GM23338 (cell line): ENCODE data around the gene KRT83. TPM values are rescaled to one million over a fixed set of nuclear protein-coding genes. Genes with fewer than 3 reads are reported as not detected.

Experiments used
- ATAC-seq: fragments of 200-7000 bp; cut with Tn5 transposase; 3 replicates; pipeline ENCODE4 v1.9.1; 2020
- DNase-seq: peaks from one replicate; pipeline ENCODE4 v3.0.0-alpha.2; 2015; ENCODE audit warnings: low spot score
- H2AFZ ChIP-seq: fragments of 200-600 bp; sonication (generic); 2 replicates; pipeline ENCODE4 v1.8.0; 2016; ENCODE audit warnings: antibody characterized with exemption, mild to moderate bottlenecking, moderate library complexity
- H3F3A ChIP-seq: fragments of 200-600 bp; sonication (generic); replicated peaks from 2 replicates; pipeline ENCODE4 v1.8.0; 2017; ENCODE audit warnings: antibody characterized with exemption, mixed run types, low read depth
- H3K27ac ChIP-seq: fragments of 200-600 bp; sonication (generic); 2 replicates; pipeline ENCODE4 v1.6.1; 2016; ENCODE audit warnings: low read depth
- H3K27me3 ChIP-seq: fragments of 200-600 bp; sonication (generic); 2 replicates; pipeline ENCODE4 v1.8.0; 2016; ENCODE audit warnings: mild to moderate bottlenecking, mixed run types, moderate library complexity; ENCODE audit not compliant: insufficient read depth
- H3K36me3 ChIP-seq: fragments of 200-600 bp; sonication (generic); 2 replicates; pipeline ENCODE4 v1.8.0; 2016; ENCODE audit warnings: mild to moderate bottlenecking; ENCODE audit not compliant: insufficient read depth
- H3K4me1 ChIP-seq: fragments of 200-600 bp; sonication (generic); 2 replicates; pipeline ENCODE4 v1.8.0; 2016; ENCODE audit warnings: mild to moderate bottlenecking, moderate library complexity; ENCODE audit not compliant: insufficient read depth
- H3K4me2 ChIP-seq: fragments of 200-600 bp; sonication (generic); 2 replicates; pipeline ENCODE4 v1.7.1; 2017; ENCODE audit warnings: mixed run types
- H3K4me3 ChIP-seq: fragments of 200-600 bp; sonication (generic); 2 replicates; pipeline ENCODE4 v1.6.1; 2016; ENCODE audit warnings: mixed run types
- H3K79me2 ChIP-seq: fragments of 200-600 bp; sonication (generic); replicated peaks from 2 replicates; pipeline ENCODE4 v1.8.0; 2017; ENCODE audit warnings: mild to moderate bottlenecking; ENCODE audit not compliant: insufficient read depth
- H3K9me2 ChIP-seq: fragments of 200-600 bp; sonication (generic); 2 replicates; pipeline ENCODE4 v1.8.0; 2017; ENCODE audit not compliant: insufficient read depth
- H4K20me1 ChIP-seq: fragments of 200-600 bp; sonication (generic); replicated peaks from 2 replicates; pipeline ENCODE4 v1.8.0; 2017; ENCODE audit warnings: mild to moderate bottlenecking; ENCODE audit not compliant: insufficient read depth
- H3K27ac Mint-ChIP-seq: 2 replicates; pipeline ENCODE4 v1.8.0; 2020; ENCODE audit warnings: inconsistent platforms, mild to moderate bottlenecking, moderate library complexity, mixed read lengths
- H3K27me3 Mint-ChIP-seq: 3 replicates; pipeline ENCODE4 v1.8.0; 2022; ENCODE audit warnings: low read depth, mild to moderate bottlenecking, moderate library complexity, mixed read lengths, inconsistent platforms; ENCODE audit not compliant: insufficient read depth, poor library complexity
- H3K36me3 Mint-ChIP-seq: 3 replicates; pipeline ENCODE4 v1.8.0; 2021; ENCODE audit warnings: low read depth, mild to moderate bottlenecking, inconsistent platforms, moderate library complexity, mixed read lengths
- H3K4me1 Mint-ChIP-seq: 3 replicates; pipeline ENCODE4 v1.8.0; 2020; ENCODE audit warnings: mild to moderate bottlenecking, inconsistent platforms, mixed read lengths
- H3K4me3 Mint-ChIP-seq: 3 replicates; pipeline ENCODE4 v1.8.0; 2021; ENCODE audit warnings: moderate library complexity, mild to moderate bottlenecking, inconsistent platforms, mixed read lengths
- H3K9me3 Mint-ChIP-seq: 3 replicates; pipeline ENCODE4 v1.8.0; 2020; ENCODE audit warnings: moderate library complexity, mild to moderate bottlenecking, inconsistent platforms, mixed read lengths
- CREB1 ChIP-seq: fragments of 250-450 bp; sonication (Bioruptor Pico); IDR thresholded peaks from 2 replicates; pipeline ENCODE4 v1.5.0; 2020; ENCODE audit warnings: low read depth, mild to moderate bottlenecking, moderate library complexity
- EZH2 ChIP-seq: fragments of 200-600 bp; sonication (generic); IDR thresholded peaks from one replicate; pipeline ENCODE4 v1.8.0; 2017; ENCODE audit warnings: antibody characterized with exemption, mild to moderate bottlenecking, low read depth; ENCODE audit not compliant: unreplicated experiment
- EZH2phosphoT487 ChIP-seq: fragments of 200-600 bp; sonication (generic); IDR thresholded peaks from one replicate; pipeline ENCODE4 v1.8.1; 2018; ENCODE audit warnings: antibody characterized with exemption; ENCODE audit not compliant: unreplicated experiment
- JUNB ChIP-seq: IDR thresholded peaks from one replicate; pipeline ENCODE4 v1.6.1; 2016; ENCODE audit warnings: antibody characterized with exemption; ENCODE audit not compliant: unreplicated experiment
- NANOG ChIP-seq: IDR thresholded peaks from 2 replicates; pipeline ENCODE4 v1.6.1; 2016; ENCODE audit warnings: antibody characterized with exemption, borderline replicate concordance
- POLR2AphosphoS5 ChIP-seq: IDR thresholded peaks from 2 replicates; pipeline ENCODE4 v1.6.1; 2016; ENCODE audit warnings: antibody characterized with exemption, low read depth
- STAT1 ChIP-seq: IDR thresholded peaks from one replicate; pipeline ENCODE4 v1.6.1; 2016; ENCODE audit warnings: antibody characterized with exemption; ENCODE audit not compliant: unreplicated experiment
- ZNF114 ChIP-seq: fragments of 250-450 bp; sonication (Bioruptor Pico); IDR thresholded peaks from 2 replicates; pipeline ENCODE4 v1.5.0; 2020; ENCODE audit warnings: mild to moderate bottlenecking, moderate library complexity
- ZNF331 ChIP-seq: fragments of 250-450 bp; sonication (Bioruptor Pico); IDR thresholded peaks from 2 replicates; pipeline ENCODE4 v1.5.0; 2020; ENCODE audit warnings: low read depth, mild to moderate bottlenecking, moderate library complexity
- polyA plus RNA-seq: library from polyadenylated mRNA; unstranded; fragments of >200 nt; fragmentation: Nextera tagmentation; extraction: Ambion mirVana; gene quantifications from 2 replicates; pipeline ENCODE4 v1.2.1, GENCODE V29; 2016
- total RNA-seq: library from RNA; depleted of rRNA; stranded (reverse); fragments of >200 nt; shearing (Covaris generic); gene quantifications from 2 replicates; pipeline ENCODE4 v1.2.3, GENCODE V29; 2014
- TF ChIP-seq, protein P1 (sequence below): IDR thresholded peaks from one replicate; pipeline ENCODE4 v1.6.1; 2018; ENCODE audit warnings: antibody characterized with exemption; ENCODE audit not compliant: unreplicated experiment
- TF ChIP-seq, protein P2 (sequence below): fragments of 250-450 bp; sonication (Bioruptor Pico); IDR thresholded peaks from 2 replicates; pipeline ENCODE4 v1.5.0; 2020; ENCODE audit warnings: mild to moderate bottlenecking, moderate library complexity
- TF ChIP-seq, protein P3 (sequence below), 2 experiments: fragments of 200-600 bp in 1 of 2; sonication (generic) in 1 of 2; conservative IDR thresholded peaks; 2 replicates each; pipeline versions ENCODE4 v1.5.1 to v1.6.1; 2016 to 2017; ENCODE audit warnings: antibody characterized with exemption in 2 of 2, low read depth in 2 of 2, mild to moderate bottlenecking in 2 of 2, moderate library complexity in 1 of 2
- TF ChIP-seq, protein P4 (sequence below): IDR thresholded peaks from 2 replicates; pipeline ENCODE4 v1.6.1; 2016; ENCODE audit warnings: antibody characterized with exemption

KRT83 gene
- total and polyA plus RNA-seq, 2 experiments from 2014 or later, result not detected

DNA sequence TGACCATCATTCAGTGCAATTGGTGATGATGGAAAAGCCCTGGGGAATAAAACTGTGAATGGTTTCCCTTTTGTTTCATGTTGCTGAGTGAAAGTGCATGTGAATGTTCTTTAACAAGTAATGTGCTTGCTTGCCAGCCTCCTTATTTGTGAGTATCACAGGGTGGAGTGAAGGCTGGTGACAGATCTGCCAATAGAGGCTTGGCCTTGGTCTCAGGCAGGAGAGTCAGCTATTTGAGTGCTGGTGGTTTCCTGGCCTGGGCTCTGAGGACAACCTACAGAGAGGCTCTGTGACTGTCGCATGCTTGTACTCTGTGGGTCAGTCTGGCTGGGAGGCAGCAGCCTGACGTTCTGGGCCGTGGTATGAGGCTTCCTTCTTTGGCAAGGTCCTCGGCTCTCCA lies 25.4 kb upstream of the KRT83 start:
- no peak for ATAC-seq

More for the DNA sequence above, 25.4 kb upstream of the KRT83 start:
- Histone ChIP-seq H3K9me2 (no peaks in the 10 kb centered on the region), H2AFZ (no peak overlapping the region), H3K4me1 (no peaks in the 10 kb centered on the region), H3K36me3 (no peaks in the 10 kb centered on the region), H3K79me2 (no peaks in the 10 kb centered on the region), H3K4me2 (no peak overlapping the region), H3F3A (no peaks in the 10 kb centered on the region), H4K20me1 (no peaks in the 10 kb centered on the region; the same call in 1 of the 2 replicates), H3K27ac (no peak overlapping the region), H3K27me3 (no peaks in the 10 kb centered on the region), H3K4me3 (no peak overlapping the region)
- H3K27me3 Mint-ChIP-seq, result peaks cover 9% of the 10 kb centered on the region
- H3K4me1 Mint-ChIP-seq, result no peaks in the 10 kb centered on the region
- no peak overlapping the region for H3K4me3 Mint-ChIP-seq
- H3K36me3 Mint-ChIP-seq, result no peaks in the 10 kb centered on the region
- TF ChIP-seq, protein P1, sequence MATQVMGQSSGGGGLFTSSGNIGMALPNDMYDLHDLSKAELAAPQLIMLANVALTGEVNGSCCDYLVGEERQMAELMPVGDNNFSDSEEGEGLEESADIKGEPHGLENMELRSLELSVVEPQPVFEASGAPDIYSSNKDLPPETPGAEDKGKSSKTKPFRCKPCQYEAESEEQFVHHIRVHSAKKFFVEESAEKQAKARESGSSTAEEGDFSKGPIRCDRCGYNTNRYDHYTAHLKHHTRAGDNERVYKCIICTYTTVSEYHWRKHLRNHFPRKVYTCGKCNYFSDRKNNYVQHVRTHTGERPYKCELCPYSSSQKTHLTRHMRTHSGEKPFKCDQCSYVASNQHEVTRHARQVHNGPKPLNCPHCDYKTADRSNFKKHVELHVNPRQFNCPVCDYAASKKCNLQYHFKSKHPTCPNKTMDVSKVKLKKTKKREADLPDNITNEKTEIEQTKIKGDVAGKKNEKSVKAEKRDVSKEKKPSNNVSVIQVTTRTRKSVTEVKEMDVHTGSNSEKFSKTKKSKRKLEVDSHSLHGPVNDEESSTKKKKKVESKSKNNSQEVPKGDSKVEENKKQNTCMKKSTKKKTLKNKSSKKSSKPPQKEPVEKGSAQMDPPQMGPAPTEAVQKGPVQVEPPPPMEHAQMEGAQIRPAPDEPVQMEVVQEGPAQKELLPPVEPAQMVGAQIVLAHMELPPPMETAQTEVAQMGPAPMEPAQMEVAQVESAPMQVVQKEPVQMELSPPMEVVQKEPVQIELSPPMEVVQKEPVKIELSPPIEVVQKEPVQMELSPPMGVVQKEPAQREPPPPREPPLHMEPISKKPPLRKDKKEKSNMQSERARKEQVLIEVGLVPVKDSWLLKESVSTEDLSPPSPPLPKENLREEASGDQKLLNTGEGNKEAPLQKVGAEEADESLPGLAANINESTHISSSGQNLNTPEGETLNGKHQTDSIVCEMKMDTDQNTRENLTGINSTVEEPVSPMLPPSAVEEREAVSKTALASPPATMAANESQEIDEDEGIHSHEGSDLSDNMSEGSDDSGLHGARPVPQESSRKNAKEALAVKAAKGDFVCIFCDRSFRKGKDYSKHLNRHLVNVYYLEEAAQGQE, result no peak
- TF ChIP-seq JUNB (no peak), STAT1 (no peak), POLR2AphosphoS5 (no peak), CREB1 (CRISPR knock-in tag) (no peak), ZNF331 (CRISPR knock-in tag) (no peak), ZNF114 (no peak), NANOG (no peak), EZH2 (no peak), EZH2phosphoT487 (no peak)
- TF ChIP-seq, protein P2, sequence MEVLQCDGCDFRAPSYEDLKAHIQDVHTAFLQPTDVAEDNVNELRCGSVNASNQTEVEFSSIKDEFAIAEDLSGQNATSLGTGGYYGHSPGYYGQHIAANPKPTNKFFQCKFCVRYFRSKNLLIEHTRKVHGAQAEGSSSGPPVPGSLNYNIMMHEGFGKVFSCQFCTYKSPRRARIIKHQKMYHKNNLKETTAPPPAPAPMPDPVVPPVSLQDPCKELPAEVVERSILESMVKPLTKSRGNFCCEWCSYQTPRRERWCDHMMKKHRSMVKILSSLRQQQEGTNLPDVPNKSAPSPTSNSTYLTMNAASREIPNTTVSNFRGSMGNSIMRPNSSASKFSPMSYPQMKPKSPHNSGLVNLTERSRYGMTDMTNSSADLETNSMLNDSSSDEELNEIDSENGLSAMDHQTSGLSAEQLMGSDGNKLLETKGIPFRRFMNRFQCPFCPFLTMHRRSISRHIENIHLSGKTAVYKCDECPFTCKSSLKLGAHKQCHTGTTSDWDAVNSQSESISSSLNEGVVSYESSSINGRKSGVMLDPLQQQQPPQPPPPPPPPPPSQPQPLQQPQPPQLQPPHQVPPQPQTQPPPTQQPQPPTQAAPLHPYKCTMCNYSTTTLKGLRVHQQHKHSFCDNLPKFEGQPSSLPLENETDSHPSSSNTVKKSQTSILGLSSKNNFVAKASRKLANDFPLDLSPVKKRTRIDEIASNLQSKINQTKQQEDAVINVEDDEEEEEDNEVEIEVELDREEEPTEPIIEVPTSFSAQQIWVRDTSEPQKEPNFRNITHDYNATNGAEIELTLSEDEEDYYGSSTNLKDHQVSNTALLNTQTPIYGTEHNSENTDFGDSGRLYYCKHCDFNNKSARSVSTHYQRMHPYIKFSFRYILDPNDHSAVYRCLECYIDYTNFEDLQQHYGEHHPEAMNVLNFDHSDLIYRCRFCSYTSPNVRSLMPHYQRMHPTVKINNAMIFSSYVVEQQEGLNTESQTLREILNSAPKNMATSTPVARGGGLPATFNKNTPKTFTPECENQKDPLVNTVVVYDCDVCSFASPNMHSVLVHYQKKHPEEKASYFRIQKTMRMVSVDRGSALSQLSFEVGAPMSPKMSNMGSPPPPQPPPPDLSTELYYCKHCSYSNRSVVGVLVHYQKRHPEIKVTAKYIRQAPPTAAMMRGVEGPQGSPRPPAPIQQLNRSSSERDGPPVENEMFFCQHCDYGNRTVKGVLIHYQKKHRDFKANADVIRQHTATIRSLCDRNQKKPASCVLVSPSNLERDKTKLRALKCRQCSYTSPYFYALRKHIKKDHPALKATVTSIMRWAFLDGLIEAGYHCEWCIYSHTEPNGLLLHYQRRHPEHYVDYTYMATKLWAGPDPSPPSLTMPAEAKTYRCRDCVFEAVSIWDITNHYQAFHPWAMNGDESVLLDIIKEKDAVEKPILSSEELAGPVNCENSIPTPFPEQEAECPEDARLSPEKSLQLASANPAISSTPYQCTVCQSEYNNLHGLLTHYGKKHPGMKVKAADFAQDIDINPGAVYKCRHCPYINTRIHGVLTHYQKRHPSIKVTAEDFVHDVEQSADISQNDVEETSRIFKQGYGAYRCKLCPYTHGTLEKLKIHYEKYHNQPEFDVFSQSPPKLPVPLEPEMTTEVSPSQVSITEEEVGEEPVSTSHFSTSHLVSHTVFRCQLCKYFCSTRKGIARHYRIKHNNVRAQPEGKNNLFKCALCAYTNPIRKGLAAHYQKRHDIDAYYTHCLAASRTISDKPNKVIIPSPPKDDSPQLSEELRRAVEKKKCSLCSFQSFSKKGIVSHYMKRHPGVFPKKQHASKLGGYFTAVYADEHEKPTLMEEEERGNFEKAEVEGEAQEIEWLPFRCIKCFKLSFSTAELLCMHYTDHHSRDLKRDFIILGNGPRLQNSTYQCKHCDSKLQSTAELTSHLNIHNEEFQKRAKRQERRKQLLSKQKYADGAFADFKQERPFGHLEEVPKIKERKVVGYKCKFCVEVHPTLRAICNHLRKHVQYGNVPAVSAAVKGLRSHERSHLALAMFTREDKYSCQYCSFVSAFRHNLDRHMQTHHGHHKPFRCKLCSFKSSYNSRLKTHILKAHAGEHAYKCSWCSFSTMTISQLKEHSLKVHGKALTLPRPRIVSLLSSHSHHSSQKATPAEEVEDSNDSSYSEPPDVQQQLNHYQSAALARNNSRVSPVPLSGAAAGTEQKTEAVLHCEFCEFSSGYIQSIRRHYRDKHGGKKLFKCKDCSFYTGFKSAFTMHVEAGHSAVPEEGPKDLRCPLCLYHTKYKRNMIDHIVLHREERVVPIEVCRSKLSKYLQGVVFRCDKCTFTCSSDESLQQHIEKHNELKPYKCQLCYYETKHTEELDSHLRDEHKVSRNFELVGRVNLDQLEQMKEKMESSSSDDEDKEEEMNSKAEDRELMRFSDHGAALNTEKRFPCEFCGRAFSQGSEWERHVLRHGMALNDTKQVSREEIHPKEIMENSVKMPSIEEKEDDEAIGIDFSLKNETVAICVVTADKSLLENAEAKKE (CRISPR knock-in tag), result no peak
- TF ChIP-seq, protein P3, sequence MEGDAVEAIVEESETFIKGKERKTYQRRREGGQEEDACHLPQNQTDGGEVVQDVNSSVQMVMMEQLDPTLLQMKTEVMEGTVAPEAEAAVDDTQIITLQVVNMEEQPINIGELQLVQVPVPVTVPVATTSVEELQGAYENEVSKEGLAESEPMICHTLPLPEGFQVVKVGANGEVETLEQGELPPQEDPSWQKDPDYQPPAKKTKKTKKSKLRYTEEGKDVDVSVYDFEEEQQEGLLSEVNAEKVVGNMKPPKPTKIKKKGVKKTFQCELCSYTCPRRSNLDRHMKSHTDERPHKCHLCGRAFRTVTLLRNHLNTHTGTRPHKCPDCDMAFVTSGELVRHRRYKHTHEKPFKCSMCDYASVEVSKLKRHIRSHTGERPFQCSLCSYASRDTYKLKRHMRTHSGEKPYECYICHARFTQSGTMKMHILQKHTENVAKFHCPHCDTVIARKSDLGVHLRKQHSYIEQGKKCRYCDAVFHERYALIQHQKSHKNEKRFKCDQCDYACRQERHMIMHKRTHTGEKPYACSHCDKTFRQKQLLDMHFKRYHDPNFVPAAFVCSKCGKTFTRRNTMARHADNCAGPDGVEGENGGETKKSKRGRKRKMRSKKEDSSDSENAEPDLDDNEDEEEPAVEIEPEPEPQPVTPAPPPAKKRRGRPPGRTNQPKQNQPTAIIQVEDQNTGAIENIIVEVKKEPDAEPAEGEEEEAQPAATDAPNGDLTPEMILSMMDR (conservative IDR thresholded peaks at IDR 0.05; ENCODE audit: low read depth in 2 of 2), result no peak
- TF ChIP-seq, protein P4, sequence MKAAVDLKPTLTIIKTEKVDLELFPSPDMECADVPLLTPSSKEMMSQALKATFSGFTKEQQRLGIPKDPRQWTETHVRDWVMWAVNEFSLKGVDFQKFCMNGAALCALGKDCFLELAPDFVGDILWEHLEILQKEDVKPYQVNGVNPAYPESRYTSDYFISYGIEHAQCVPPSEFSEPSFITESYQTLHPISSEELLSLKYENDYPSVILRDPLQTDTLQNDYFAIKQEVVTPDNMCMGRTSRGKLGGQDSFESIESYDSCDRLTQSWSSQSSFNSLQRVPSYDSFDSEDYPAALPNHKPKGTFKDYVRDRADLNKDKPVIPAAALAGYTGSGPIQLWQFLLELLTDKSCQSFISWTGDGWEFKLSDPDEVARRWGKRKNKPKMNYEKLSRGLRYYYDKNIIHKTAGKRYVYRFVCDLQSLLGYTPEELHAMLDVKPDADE, result no peak
- no peak overlapping the region; the same call in 1 of the 2 replicates for H3K27ac Mint-ChIP-seq
- H3K9me3 Mint-ChIP-seq, result no peaks in the 10 kb centered on the region
- DNase-seq, result no peak
